ENCODE measurements around the gene N4BP3.
"Not testable (repeated sequence)": the region's sequence is repeated elsewhere in the genome, so short reads cannot be mapped to it uniquely, and the experiment has no call there.

The N4BP3 gene

GRCh38 chr5:178122346-178122745 is 9.0 kb downstream of the N4BP3 start:
- DNase-seq (ENCODE audit: low spot score) = no peak

DNA sequence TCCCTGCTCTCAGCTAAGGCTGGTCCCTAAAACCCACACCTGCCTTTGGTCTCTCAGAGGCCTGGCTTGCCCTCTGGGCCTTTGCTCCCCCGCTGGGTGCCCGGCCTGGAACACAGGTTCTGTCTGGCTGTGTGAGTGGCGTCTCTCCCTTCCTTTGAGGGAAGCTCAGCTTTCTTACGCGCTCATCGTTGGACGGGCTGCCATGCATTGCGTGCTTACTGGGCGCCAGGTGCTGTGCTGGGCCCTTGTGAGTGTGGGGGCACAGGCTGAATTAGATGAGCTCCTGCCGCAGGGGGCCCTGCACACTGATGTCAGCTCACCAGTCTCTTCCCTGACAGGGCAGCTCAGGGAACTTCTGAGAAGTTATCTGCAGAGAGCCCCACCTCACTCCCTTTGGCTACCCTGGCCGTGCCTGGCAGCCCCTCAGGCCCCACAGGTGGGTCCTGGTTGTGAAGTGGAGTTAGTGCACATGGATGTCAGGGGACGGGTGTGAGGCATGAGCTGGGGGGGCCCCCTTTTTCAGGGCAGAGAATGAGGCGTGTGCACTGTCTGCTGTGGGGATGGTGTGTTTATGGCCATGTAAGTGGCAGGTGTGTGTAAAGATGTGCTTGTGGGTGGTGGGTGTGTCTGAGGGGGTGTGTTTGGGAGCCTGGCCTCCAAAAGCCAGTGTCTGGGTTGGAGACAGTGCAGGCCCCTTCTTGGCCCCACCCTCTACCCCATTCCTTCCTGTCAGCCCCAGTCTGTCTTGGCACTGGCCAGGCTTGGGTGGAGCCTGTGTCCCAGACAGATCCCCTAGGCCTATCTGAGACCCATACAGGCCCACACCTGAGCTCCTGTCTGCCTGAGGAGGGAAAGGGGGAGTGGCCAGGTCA is 10.0 kb downstream of the N4BP3 start:
- no peak for DNase-seq (ENCODE audit: low spot score)

DNA sequence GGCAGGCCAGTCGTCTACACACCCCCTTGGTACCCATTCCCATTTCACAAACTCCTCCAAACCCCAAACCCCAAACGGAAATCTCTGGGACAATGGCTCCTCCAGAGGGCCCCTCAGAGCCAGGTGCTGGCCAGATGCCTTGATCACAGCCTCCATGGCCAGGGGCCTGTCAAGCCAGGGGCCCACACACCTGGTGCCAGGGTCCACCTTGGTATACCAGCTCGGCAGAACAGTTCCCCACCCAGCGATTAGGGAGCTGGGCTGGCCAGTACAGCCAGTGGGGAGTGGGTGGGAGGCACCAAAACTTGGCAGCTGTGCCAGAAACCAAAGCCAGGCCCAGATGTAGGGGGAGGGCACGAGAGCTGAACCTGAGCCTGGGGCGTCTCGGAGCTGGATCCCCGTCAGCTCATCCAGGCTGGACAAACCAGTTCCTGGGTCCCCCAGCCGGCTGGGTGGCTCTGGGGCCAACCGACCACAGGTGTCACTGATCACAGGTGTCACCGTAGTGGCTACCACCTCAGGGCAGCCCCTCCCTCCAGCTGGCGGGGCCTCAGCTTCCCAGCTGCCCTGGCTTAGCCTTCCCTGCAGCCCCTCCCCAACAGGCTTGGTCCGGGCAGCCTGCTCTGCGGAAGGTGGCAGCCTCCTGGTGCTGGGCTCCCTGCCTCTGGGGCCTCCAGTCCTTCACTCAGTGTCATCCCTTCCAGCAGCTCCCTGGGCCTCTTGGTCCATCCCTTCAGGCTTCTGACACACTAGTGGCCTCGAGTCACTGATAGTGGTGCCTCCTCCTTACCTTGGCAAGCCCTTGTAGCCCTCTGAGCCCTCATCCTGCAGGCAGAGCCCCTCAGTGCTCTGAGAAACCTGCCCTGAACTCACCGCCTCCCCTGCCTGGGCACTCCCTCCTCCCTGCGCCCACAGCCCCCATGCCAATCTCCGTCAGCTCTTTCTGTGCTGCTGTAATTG is 10.9 kb downstream of the N4BP3 start:
- no peak for DNase-seq (ENCODE audit: low spot score)

GRCh38 chr5:178125253-178125906 is 12.0 kb downstream of the N4BP3 start:
- DNase-seq (ENCODE audit: low spot score) = no peak

DNA sequence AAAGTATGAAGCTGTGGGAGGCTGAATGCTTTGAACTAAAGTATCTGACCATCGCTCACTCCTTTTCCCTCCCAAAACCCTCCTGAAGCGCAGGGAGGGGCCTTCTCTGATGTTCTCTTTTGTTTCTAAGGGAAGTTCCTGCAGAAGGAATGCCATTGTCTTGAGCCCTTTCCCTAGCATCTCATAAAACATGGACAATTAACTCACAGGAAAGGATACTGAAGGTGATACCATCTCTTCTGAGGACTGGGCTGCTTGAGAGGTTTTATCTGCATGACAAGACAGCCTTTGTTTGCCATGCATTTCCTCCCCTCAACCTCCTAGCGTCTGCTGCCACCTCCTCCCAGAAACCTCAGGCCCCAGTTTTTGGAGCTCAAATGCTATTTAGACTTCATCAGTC is 13.2 kb downstream of the N4BP3 start:
- DNase-seq (ENCODE audit: low spot score) = no peak

GRCh38 chr5:178127300-178128009 is 14.1 kb downstream of the N4BP3 start:
- DNase-seq (ENCODE audit: low spot score) = not testable (repeated sequence)

DNA sequence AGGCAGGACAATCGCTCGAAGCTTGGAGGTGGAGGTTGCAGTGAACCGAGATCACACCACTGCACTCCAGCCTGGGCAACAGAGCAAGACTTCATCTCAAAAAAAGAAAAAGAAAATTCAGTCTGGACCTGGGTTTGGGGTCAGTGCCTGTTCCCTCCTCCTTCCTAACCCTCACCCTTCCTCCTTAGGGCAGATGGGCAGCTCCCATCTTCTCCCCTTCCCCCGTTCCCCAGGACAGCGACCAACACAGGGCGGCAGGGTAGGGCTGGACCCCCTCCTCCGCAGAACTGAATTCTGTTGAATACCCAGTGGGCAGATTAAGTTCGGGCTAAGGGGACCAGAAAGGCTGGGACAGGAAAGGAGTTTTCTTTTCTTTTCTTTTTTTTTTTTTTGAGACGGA is 16.0 kb downstream of the N4BP3 start:
- no peak for DNase-seq (ENCODE audit: low spot score)

DNA sequence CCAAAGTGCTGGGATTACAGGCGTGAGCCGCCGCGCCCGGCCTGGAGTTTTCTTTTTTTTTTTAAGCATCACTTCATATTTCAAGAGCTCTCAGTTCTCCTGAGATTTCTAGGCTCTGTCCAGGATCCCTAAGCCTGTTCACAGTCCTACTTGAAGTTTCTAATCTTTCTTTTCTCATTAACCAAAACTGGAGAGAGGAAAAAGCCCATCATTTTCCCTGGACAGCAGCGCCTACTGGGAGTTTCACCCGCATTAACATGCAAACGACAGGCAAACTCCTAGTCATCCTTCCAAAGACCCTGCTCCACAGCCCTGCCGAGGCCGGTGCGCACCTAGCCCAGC is 16.9 kb downstream of the N4BP3 start:
- not testable (repeated sequence) for DNase-seq (ENCODE audit: low spot score)

- DNase-seq (ENCODE audit: low spot score) = peak; percentile 88
Measured at GRCh38 chr5:178130576-178131445, 17.5 kb downstream of the N4BP3 start, which contains the start of gene RMND5B. RMND5B (plus strand) TSS chr5:178131014; CDS start chr5:178138120, 7,106 bp downstream.

GRCh38 chr5:178131446-178131996 is 18.2 kb downstream of the N4BP3 start:
- DNase-seq (ENCODE audit: low spot score) = peak; percentile 33

- no peak for DNase-seq (ENCODE audit: low spot score)
Measured at GRCh38 chr5:178136990-178137389, 23.7 kb downstream of the N4BP3 start.

DNA sequence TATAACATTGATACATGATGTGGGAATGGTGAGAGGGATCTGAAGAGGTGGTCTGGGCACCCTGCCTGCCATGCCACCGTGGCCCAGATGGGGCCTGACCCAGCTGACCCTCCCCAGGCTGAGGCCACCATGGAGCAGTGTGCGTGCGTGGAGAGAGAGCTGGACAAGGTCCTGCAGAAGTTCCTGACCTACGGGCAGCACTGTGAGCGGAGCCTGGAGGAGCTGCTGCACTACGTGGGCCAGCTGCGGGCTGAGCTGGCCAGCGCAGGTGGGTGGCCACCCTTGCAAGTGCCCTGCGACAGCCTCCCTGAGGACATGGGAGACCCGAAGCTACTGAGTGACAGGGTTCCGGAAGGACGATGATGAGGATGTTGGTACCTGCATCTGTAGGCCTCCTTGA is 24.7 kb downstream of the N4BP3 start:
- no peak for DNase-seq (ENCODE audit: low spot score)

GRCh38 chr5:178141550-178141949 is 28.2 kb downstream of the N4BP3 start:
- DNase-seq (ENCODE audit: low spot score) = no peak

DNA sequence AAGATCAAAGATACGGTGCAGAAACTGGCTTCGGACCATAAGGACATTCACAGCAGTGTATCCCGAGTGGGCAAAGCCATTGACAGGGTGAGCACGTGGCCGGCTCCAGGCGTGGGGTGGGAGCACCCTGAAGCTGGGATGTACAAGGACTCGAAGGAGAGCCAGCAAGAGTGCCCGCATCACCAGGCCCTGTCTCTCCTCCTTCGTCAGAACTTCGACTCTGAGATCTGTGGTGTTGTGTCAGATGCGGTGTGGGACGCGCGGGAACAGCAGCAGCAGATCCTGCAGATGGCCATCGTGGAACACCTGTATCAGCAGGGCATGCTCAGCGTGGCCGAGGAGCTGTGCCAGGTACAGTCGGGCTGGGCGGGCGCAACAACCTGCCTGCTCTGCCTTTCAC is 29.3 kb downstream of the N4BP3 start:
- no peak for DNase-seq (ENCODE audit: low spot score)

DNA sequence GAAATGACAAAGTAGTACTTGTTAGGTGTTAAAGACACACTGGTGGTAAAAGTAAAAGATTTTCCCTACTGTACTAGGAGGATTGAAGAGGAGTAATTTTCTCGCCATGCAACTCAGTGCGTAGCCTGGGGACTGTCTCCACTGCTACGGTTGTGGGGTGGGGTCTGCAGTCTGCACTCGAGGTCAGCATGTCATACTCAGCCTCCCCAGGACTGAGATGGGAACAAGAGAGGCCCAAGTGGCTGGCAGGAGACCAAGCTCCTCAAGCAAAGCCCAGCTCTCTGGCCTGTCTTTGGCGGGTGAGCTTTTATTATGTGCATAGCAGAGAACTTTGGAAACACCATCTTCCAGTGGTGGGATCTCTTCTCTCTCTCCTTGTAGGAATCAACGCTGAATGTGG is 29.9 kb downstream of the N4BP3 start:
- DNase-seq (ENCODE audit: low spot score) = no peak

DNA sequence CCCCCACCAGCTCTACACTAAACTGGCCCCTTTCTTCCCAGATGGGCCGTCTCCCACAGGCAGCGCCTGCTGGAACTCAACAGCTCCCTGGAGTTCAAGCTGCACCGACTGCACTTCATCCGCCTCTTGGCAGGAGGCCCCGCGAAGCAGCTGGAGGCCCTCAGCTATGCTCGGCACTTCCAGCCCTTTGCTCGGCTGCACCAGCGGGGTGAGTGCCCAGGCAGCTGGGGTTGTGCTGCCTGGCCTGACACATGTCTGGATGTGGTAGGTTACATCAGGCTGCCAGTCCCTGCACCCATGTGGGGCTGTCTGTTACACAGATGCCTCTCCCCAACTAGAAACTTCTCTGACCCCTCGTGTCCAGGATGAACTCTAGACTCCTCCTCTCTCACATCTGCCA is 30.6 kb downstream of the N4BP3 start:
- no peak for DNase-seq (ENCODE audit: low spot score)

GRCh38 chr5:178145965-178146820 is 32.9 kb downstream of the N4BP3 start:
- DNase-seq (ENCODE audit: low spot score) = peak; percentile 57

DNA sequence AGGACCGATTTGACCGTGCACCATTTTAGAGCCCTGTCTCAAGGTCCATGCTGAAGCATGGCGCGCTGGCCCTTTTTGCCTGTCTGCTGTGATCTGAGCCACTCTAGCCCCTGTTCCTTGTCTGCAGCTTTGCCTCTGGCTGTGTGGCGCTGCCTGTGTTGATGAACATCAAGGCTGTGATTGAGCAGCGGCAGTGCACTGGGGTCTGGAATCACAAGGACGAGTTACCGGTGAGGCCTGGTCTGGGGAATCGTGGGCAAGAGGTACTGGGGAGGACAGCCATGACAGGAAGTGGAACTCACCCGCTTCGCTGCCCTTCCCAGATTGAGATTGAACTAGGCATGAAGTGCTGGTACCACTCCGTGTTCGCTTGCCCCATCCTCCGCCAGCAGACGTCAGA is 34.1 kb downstream of the N4BP3 start:
- DNase-seq (ENCODE audit: low spot score) = no peak

- DNase-seq (ENCODE audit: low spot score) = no peak
Measured at GRCh38 chr5:178149199-178149932, 36.0 kb downstream of the N4BP3 start.

Data from RKO (cell line).